Liver (tissue), 9 donors: ENCODE data around the gene EPN3. TPM values are rescaled to one million over a fixed set of nuclear protein-coding genes. Genes with fewer than 3 reads are reported as not detected.

Source experiments
- DNase-seq: peaks from one replicate; pipeline ENCODE4 v3.0.0-alpha.2; 2017; ENCODE audit warnings: low spot score
- H3K27ac ChIP-seq, 2 donors: one replicate each; pipeline ENCODE4 v1.7.0; 2013; ENCODE audit warnings: inconsistent platforms in 2 of 2, low read length in 2 of 2, control low read depth in 1 of 2, low read depth in 1 of 2, mild to moderate bottlenecking in 1 of 2
- H3K27me3 ChIP-seq, 4 donors: one replicate each; pipeline versions ENCODE4 v1.6.1 to v1.7.0; 2013; ENCODE audit warnings: low read length in 3 of 4, inconsistent platforms in 1 of 4, mild to moderate bottlenecking in 1 of 4, moderate library complexity in 1 of 4; ENCODE audit not compliant: control insufficient read depth in 4 of 4, insufficient read depth in 4 of 4
- H3K36me3 ChIP-seq, 4 donors: one replicate each; pipeline versions ENCODE4 v1.6.1 to v1.7.0; 2013; ENCODE audit warnings: low read length in 3 of 4, mild to moderate bottlenecking in 3 of 4, low read depth in 1 of 4, moderate library complexity in 1 of 4; ENCODE audit not compliant: control insufficient read depth in 4 of 4, insufficient read depth in 3 of 4
- H3K4me1 ChIP-seq, 4 donors: one replicate each; pipeline versions ENCODE4 v1.6.1 to v1.7.0; 2013; ENCODE audit warnings: low read length in 3 of 4, mild to moderate bottlenecking in 3 of 4, moderate library complexity in 1 of 4; ENCODE audit not compliant: control insufficient read depth in 4 of 4, insufficient read depth in 4 of 4
- H3K4me3 ChIP-seq, 3 donors: one replicate each; pipeline versions ENCODE4 v1.6.1 to v1.7.0; 2013; ENCODE audit warnings: low read length in 3 of 3, control low read depth in 1 of 3, low read depth in 1 of 3, mild to moderate bottlenecking in 1 of 3
- H3K9ac ChIP-seq, 2 donors: one replicate each; pipeline ENCODE4 v1.7.0; 2013; ENCODE audit warnings: low read length in 2 of 2, mild to moderate bottlenecking in 2 of 2, moderate library complexity in 2 of 2, control low read depth in 1 of 2, low read depth in 1 of 2
- H3K9me3 ChIP-seq, 4 donors: one replicate each; pipeline versions ENCODE4 v1.6.1 to v1.7.0; 2013; ENCODE audit warnings: low read length in 3 of 4; ENCODE audit not compliant: control insufficient read depth in 4 of 4
- ATF3 ChIP-seq: IDR thresholded peaks from 2 replicates; pipeline ENCODE4 v1.6.1; 2016; ENCODE audit warnings: antibody characterized with exemption
- CTCF ChIP-seq: fragments of 150-350 bp; IDR thresholded peaks from 2 replicates; pipeline ENCODE4 v1.5.1; 2017; ENCODE audit warnings: improper control_type of control experiment, low read depth, low read length; ENCODE audit not compliant: missing input control
- EGR1 ChIP-seq, 2 donors: IDR thresholded peaks; 2 replicates each; pipeline ENCODE4 v1.6.1; 2016 to 2018; ENCODE audit warnings: antibody characterized with exemption in 2 of 2, low read depth in 2 of 2
- FOXA2 ChIP-seq: IDR thresholded peaks from 2 replicates; pipeline ENCODE4 v1.6.1; 2016; ENCODE audit warnings: antibody characterized with exemption
- GABPA ChIP-seq, 2 donors: IDR thresholded peaks in 1 of 2; conservative IDR thresholded peaks in 1 of 2; 2 replicates each; pipeline ENCODE4 v1.6.1; 2016; ENCODE audit warnings: antibody characterized with exemption in 2 of 2, mild to moderate bottlenecking in 1 of 2, moderate library complexity in 1 of 2
- HNF4A ChIP-seq, 2 donors: conservative IDR thresholded peaks; 2 replicates each; pipeline ENCODE4 v1.6.1; 2016; ENCODE audit warnings: antibody characterized with exemption in 2 of 2, mild to moderate bottlenecking in 2 of 2
- HNF4G ChIP-seq: IDR thresholded peaks from 2 replicates; pipeline ENCODE4 v1.6.1; 2016; ENCODE audit warnings: antibody characterized with exemption
- JUND ChIP-seq, 2 donors: IDR thresholded peaks; 2 replicates each; pipeline ENCODE4 v1.6.1; 2016; ENCODE audit warnings: antibody characterized with exemption in 2 of 2
- NR2F2 ChIP-seq: IDR thresholded peaks from 2 replicates; pipeline ENCODE4 v1.6.1; 2016; ENCODE audit warnings: antibody characterized with exemption
- RXRA ChIP-seq, 2 donors: IDR thresholded peaks; 2 replicates each; pipeline ENCODE4 v1.6.1; 2017 to 2018; ENCODE audit warnings: antibody characterized with exemption in 2 of 2, mild to moderate bottlenecking in 1 of 2
- SP1 ChIP-seq: IDR thresholded peaks from 2 replicates; pipeline ENCODE4 v1.6.1; 2018; ENCODE audit warnings: antibody characterized with exemption, mild to moderate bottlenecking
- TAF1 ChIP-seq: conservative IDR thresholded peaks from 2 replicates; pipeline ENCODE4 v1.6.1; 2016; ENCODE audit warnings: antibody characterized with exemption, mild to moderate bottlenecking
- YY1 ChIP-seq: IDR thresholded peaks from 2 replicates; pipeline ENCODE4 v1.6.1; 2016; ENCODE audit warnings: antibody characterized with exemption, mild to moderate bottlenecking
- WGBS: extraction: QIAGEN DNeasy Blood & Tissue Kit; methylation state at CpG from one replicate; pipeline ENCODE4 v1.1.7; 2013; 5-methylcytosine and 5-hydroxymethylcytosine counted together
- polyA plus RNA-seq, 2 donors: library from polyadenylated mRNA; stranded (reverse) in 1 of 2; unstranded in 1 of 2; fragments of 200-250 nt in 1 of 2; fragments of >200 nt in 1 of 2; fragmentation: Nextera tagmentation in 1 of 2; extraction: Ambion mirVana in 1 of 2; gene quantifications; one replicate each; pipeline versions ENCODE4 v1.2.1 to v1.2.3, GENCODE V29; 2013 to 2015
- total RNA-seq, 2 donors: library from RNA; depleted of rRNA; stranded (reverse); fragments of >200 nt; gene quantifications; one replicate each; pipeline ENCODE4 v1.2.3, GENCODE V29; 2014
- TF ChIP-seq, protein P1 (sequence below): IDR thresholded peaks from 2 replicates; pipeline ENCODE4 v1.6.1; 2016; ENCODE audit warnings: antibody characterized with exemption, mild to moderate bottlenecking
- TF ChIP-seq, protein P2 (sequence below): IDR thresholded peaks from 2 replicates; pipeline ENCODE4 v1.6.1; 2016; ENCODE audit warnings: antibody characterized with exemption
- donor health status: healthy.
- donor health status: healthy.
- donor health status: healthy.
- donor health status: healthy.
- donor health status: healthy.

EPN3 gene
- total and polyA plus RNA-seq, 4 donors, result 0.06 to 0.51 (median 0.33) TPM; not detected in 1

DNA sequence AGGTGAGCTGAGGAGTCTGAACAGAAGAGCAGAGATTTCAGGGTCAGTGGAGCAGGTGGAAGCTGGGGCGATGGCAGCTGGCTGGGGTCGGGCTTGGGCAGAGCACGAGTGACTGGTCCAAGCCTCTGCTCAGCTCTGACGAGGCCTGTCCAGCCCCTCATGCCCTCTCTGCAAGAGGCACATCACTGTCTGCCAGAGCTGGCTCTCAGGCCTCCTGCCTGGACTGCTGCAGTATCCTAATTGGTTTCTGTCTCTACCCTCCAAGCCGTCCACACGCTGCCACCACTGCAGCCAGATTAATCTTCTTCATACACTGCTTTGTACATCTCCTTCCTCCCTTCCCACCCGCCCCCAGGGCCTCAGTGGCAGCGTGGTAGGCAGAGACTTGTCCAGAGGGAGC is 53.4 kb downstream of the EPN3 start:
- 81% methylated on average over 8 of the region's 8 CpGs for WGBS
- Histone ChIP-seq H3K9ac (no peak overlapping the region), H3K9me3 (no peaks in the 10 kb centered on the region), H3K27ac (no peak overlapping the region), H3K4me3 (no peak overlapping the region), H3K4me1 (peaks cover 0 to 10% (median 7%) of the 10 kb centered on the region in 4 donors), H3K27me3 (no peaks in the 10 kb centered on the region), H3K36me3 (no peaks in the 10 kb centered on the region)
- no peak for TF ChIP-seq SP1
- no peak for TF ChIP-seq EGR1 (IDR thresholded peaks at IDR 0.05; ENCODE audit: low read depth in 2 of 2)
- TF ChIP-seq ATF3, result no peak
- TF ChIP-seq FOXA2, result no peak
- no peak for TF ChIP-seq HNF4A (conservative IDR thresholded peaks at IDR 0.05)
- DNase-seq, result no peak

- H3K27ac ChIP-seq, result no peak overlapping the region
- H3K27me3 ChIP-seq, result no peaks in the 10 kb centered on the region
- no peaks in the 10 kb centered on the region for H3K36me3 ChIP-seq
- no peak overlapping the region for H3K9ac ChIP-seq
- peaks cover 0 to 10% (median 7%) of the 10 kb centered on the region in 4 donors for H3K4me1 ChIP-seq
- no peak overlapping the region for H3K4me3 ChIP-seq
- 93% methylated on average over 9 of the region's 9 CpGs for WGBS
- TF ChIP-seq NR2F2, result no peak
- TF ChIP-seq, protein P1, sequence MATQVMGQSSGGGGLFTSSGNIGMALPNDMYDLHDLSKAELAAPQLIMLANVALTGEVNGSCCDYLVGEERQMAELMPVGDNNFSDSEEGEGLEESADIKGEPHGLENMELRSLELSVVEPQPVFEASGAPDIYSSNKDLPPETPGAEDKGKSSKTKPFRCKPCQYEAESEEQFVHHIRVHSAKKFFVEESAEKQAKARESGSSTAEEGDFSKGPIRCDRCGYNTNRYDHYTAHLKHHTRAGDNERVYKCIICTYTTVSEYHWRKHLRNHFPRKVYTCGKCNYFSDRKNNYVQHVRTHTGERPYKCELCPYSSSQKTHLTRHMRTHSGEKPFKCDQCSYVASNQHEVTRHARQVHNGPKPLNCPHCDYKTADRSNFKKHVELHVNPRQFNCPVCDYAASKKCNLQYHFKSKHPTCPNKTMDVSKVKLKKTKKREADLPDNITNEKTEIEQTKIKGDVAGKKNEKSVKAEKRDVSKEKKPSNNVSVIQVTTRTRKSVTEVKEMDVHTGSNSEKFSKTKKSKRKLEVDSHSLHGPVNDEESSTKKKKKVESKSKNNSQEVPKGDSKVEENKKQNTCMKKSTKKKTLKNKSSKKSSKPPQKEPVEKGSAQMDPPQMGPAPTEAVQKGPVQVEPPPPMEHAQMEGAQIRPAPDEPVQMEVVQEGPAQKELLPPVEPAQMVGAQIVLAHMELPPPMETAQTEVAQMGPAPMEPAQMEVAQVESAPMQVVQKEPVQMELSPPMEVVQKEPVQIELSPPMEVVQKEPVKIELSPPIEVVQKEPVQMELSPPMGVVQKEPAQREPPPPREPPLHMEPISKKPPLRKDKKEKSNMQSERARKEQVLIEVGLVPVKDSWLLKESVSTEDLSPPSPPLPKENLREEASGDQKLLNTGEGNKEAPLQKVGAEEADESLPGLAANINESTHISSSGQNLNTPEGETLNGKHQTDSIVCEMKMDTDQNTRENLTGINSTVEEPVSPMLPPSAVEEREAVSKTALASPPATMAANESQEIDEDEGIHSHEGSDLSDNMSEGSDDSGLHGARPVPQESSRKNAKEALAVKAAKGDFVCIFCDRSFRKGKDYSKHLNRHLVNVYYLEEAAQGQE, result no peak
- TF ChIP-seq EGR1 (IDR thresholded peaks at IDR 0.05; ENCODE audit: low read depth in 2 of 2), result no peak
- no peak for TF ChIP-seq TAF1
- TF ChIP-seq YY1, result no peak
- no peak for TF ChIP-seq GABPA (IDR thresholded peaks at IDR 0.05 in 1 of 2, conservative IDR thresholded peaks at IDR 0.05 in 1 of 2)
- TF ChIP-seq CTCF, result no peak
- no peak for TF ChIP-seq HNF4A (conservative IDR thresholded peaks at IDR 0.05)
- TF ChIP-seq SP1, result no peak
- no peak for TF ChIP-seq JUND (IDR thresholded peaks at IDR 0.05)
- no peak for TF ChIP-seq RXRA (IDR thresholded peaks at IDR 0.05)
- no peak for TF ChIP-seq HNF4G
- TF ChIP-seq ATF3, result no peak
- TF ChIP-seq, protein P2, sequence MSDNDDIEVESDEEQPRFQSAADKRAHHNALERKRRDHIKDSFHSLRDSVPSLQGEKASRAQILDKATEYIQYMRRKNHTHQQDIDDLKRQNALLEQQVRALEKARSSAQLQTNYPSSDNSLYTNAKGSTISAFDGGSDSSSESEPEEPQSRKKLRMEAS, result no peak
- no peak for TF ChIP-seq FOXA2
- DNase-seq, result no peak
- no peaks in the 10 kb centered on the region for H3K9me3 ChIP-seq
These were observed 54.1 kb downstream of the EPN3 start for GRCh38 chr17:50586421-50587247.
